A673 (cell line): ENCODE measurements around the gene ARMCX2.

Experiments used
- CTCF ChIP-seq: fragments of 300-800, 200-600 bp; sonication (generic); conservative IDR thresholded peaks from 2 replicates; pipeline ENCODE4 v1.5.1; 2017; ENCODE audit warnings: low read depth, mild to moderate bottlenecking, antibody characterized with exemption, low read length, moderate library complexity, mixed read lengths
- EZH2 ChIP-seq: fragments of 200-600 bp; sonication (generic); IDR thresholded peaks from 2 replicates; pipeline ENCODE4 v1.6.1; 2017; ENCODE audit warnings: borderline replicate concordance, low read depth, mild to moderate bottlenecking, mixed read lengths, antibody characterized with exemption, low read length; ENCODE audit not compliant: poor library complexity, severe bottlenecking

GRCh38 chrX:101677028-101677427 lies 17.4 kb upstream of the ARMCX2 start:
- TF ChIP-seq CTCF (no peak), EZH2 (no peak)
